Common myeloid progenitor, CD34-positive (primary cell): ENCODE results near the gene CYP2F1.
A peak's percentile ranks its signal among the peaks of the same experiment; 100 is the strongest.
"Not testable (repeated sequence)": the region's sequence is repeated elsewhere in the genome, so short reads cannot be mapped to it uniquely, and the experiment has no call there.

Source experiments
- CTCF ChIA-PET: fragments of 350-600 bp; sonication (Branson Sonifier 250); formaldehyde crosslinking; loops from one replicate; lab custom pipeline; 2021; ENCODE audit warnings: antibody characterized with exemption; lab: Charles Lee
- POLR2A ChIA-PET: fragments of 350-600 bp; sonication (Branson Sonifier 250); formaldehyde crosslinking; loops from one replicate; lab custom pipeline; 2021; ENCODE audit warnings: antibody characterized with exemption; lab: Charles Lee
- DNase-seq, 3 donors: peaks; one replicate each; pipeline versions ENCODE4 v3.0.0 to v3.0.0-alpha.2; 2013
- H3K27ac ChIP-seq, 2 experiments: 1 replicate in 1 of 2; 2 replicates in 1 of 2; pipeline ENCODE4 v1.7.0; 2013; ENCODE audit warnings: inconsistent platforms in 2 of 2, low read length in 2 of 2, mild to moderate bottlenecking in 2 of 2, low read depth in 1 of 2, moderate library complexity in 1 of 2; ENCODE audit not compliant: severe bottlenecking in 2 of 2, insufficient read depth in 1 of 2, poor library complexity in 1 of 2
- H3K27me3 ChIP-seq, 5 experiments: replicated peaks in 2 of 5; 1 replicate in 3 of 5; 2 replicates in 2 of 5; pipeline versions ENCODE4 v1.6.1 to v1.7.0; 2013; ENCODE audit warnings: low read length in 4 of 5, mild to moderate bottlenecking in 2 of 5, moderate library complexity in 2 of 5, inconsistent platforms in 1 of 5; ENCODE audit not compliant: insufficient read depth in 5 of 5, control insufficient read depth in 4 of 5
- H3K36me3 ChIP-seq, 4 experiments: 1 replicate in 2 of 4; 2 replicates in 2 of 4; pipeline versions ENCODE4 v1.6.1 to v1.7.0; 2013; ENCODE audit warnings: low read length in 3 of 4, control low read depth in 1 of 4, mild to moderate bottlenecking in 1 of 4; ENCODE audit not compliant: control insufficient read depth in 4 of 4, insufficient read depth in 4 of 4
- H3K4me1 ChIP-seq, 4 experiments: 1 replicate in 3 of 4; 2 replicates in 1 of 4; pipeline versions ENCODE4 v1.6.1 to v1.7.1; 2013; ENCODE audit warnings: low read length in 3 of 4, mild to moderate bottlenecking in 3 of 4, control low read depth in 1 of 4, inconsistent platforms in 1 of 4, moderate library complexity in 1 of 4; ENCODE audit not compliant: control insufficient read depth in 4 of 4, insufficient read depth in 4 of 4; ENCODE audit errors: control extremely low read depth in 1 of 4
- H3K4me3 ChIP-seq, 7 experiments: 1 replicate in 4 of 7; 2 replicates in 3 of 7; pipeline versions ENCODE4 v1.5.1 to v1.7.0; 2013; ENCODE audit warnings: mild to moderate bottlenecking in 7 of 7, low read length in 6 of 7, moderate library complexity in 6 of 7, inconsistent platforms in 2 of 7, low read depth in 2 of 7, control low read depth in 1 of 7; ENCODE audit not compliant: insufficient read depth in 4 of 7, control insufficient read depth in 1 of 7; ENCODE audit errors: extremely low read depth in 1 of 7
- H3K9me3 ChIP-seq, 5 experiments: 1 replicate in 4 of 5; 2 replicates in 1 of 5; pipeline versions ENCODE4 v1.6.1 to v1.7.1; 2013; ENCODE audit warnings: low read length in 4 of 5, mild to moderate bottlenecking in 2 of 5, inconsistent platforms in 1 of 5, low read depth in 1 of 5, moderate library complexity in 1 of 5; ENCODE audit not compliant: control insufficient read depth in 4 of 5, insufficient read depth in 2 of 5; ENCODE audit errors: control extremely low read depth in 1 of 5
- WGBS: methylation state at CpG from one replicate; pipeline ENCODE4 v1.1.5; 2013; ENCODE audit not compliant: insufficient coverage; 5-methylcytosine and 5-hydroxymethylcytosine counted together

CYP2F1 gene

GRCh38 chr19:41111750-41112295 lies 2.4 kb upstream of the CYP2F1 start:
- Histone ChIP-seq H3K27ac (no peak overlapping the region), H3K36me3 (no peaks in the 10 kb centered on the region), H3K4me1 (no peaks in the 10 kb centered on the region), H3K9me3 (no peaks in the 10 kb centered on the region), H3K4me3 (no peak overlapping the region), H3K27me3 (peaks cover 0 to 3% (median 0%) of the 10 kb centered on the region in 5 experiments)
- no peak for DNase-seq
- CTCF ChIA-PET, result no interaction called here
- WGBS, result 100% methylated on average over 4 of the region's 5 CpGs
- POLR2A ChIA-PET, result no interaction called here

- Histone ChIP-seq H3K36me3 (no peaks in the 10 kb centered on the region), H3K4me1 (no peaks in the 10 kb centered on the region), H3K9me3 (no peaks in the 10 kb centered on the region), H3K27ac (no peak overlapping the region), H3K27me3 (peaks cover 0 to 3% (median 0%) of the 10 kb centered on the region in 5 experiments), H3K4me3 (no peak overlapping the region)
- POLR2A ChIA-PET, result no interaction called here
- CTCF ChIA-PET, result interaction anchor here (0.9 kb wide), 1 partner anchor 11 kb away, joined by 4 read pairs; no protein-coding TSS in a partner anchor
- no peak for DNase-seq
- WGBS, result 92% methylated on average over 3 of the region's 7 CpGs
Measured at GRCh38 chr19:41112728-41113290, 1.4 kb upstream of the CYP2F1 start.

GRCh38 chr19:41116261-41116660 lies 2.0 kb downstream of the CYP2F1 start:
- CTCF ChIA-PET, result no interaction called here
- peaks cover 0 to 10% (median 7%) of the 10 kb centered on the region in 4 experiments for H3K4me1 ChIP-seq
- H3K4me3 ChIP-seq, result no peak overlapping the region
- peaks cover 0 to 3% (median 0%) of the 10 kb centered on the region in 5 experiments for H3K27me3 ChIP-seq
- 96% methylated on average over 4 of the region's 8 CpGs for WGBS
- H3K27ac ChIP-seq, result no peak overlapping the region
- no peaks in the 10 kb centered on the region for H3K36me3 ChIP-seq
- DNase-seq, result no peak
- POLR2A ChIA-PET, result no interaction called here
- no peaks in the 10 kb centered on the region for H3K9me3 ChIP-seq

GRCh38 chr19:41120929-41121911 lies 7.0 kb downstream of the CYP2F1 start:
- Histone ChIP-seq H3K4me3 (peak overlapping the region in 1 of 7 experiments; percentile 40), H3K4me1 (peaks cover 0 to 11% (median 8%) of the 10 kb centered on the region in 4 experiments)
- H3K9me3 ChIP-seq, POLR2A ChIA-PET, H3K36me3 ChIP-seq, H3K27me3 ChIP-seq, H3K27ac ChIP-seq: not testable (repeated sequence)
- DNase-seq, result peak; percentile 61 to 98 (median 95)
- CTCF ChIA-PET, result interaction anchor here (1.2 kb wide), 1 partner anchor 16 kb away, joined by 5 read pairs; no protein-coding TSS in a partner anchor
- WGBS, result 54% methylated on average over 25 of the region's 41 CpGs

GRCh38 chr19:41122846-41123245 lies 8.6 kb downstream of the CYP2F1 start:
- H3K36me3 ChIP-seq, H3K27me3 ChIP-seq, H3K27ac ChIP-seq, H3K9me3 ChIP-seq, H3K4me3 ChIP-seq, POLR2A ChIA-PET, DNase-seq: not testable (repeated sequence)
- 96% methylated on average over 12 of the region's 13 CpGs for WGBS
- CTCF ChIA-PET, result interaction anchor here (1.1 to 1.5 kb wide), 2 partner anchors 13 to 21 kb away, joined by 4 to 5 read pairs; no protein-coding TSS in a partner anchor
- peaks cover 0 to 12% (median 9%) of the 10 kb centered on the region in 4 experiments for H3K4me1 ChIP-seq

GRCh38 chr19:41123716-41124294 lies 9.6 kb downstream of the CYP2F1 start:
- Histone ChIP-seq H3K27me3 (peaks cover 0 to 4% (median 0%) of the 10 kb centered on the region in 5 experiments), H3K4me3 (no peak overlapping the region), H3K9me3 (no peaks in the 10 kb centered on the region), H3K4me1 (peaks cover 0 to 14% (median 9%) of the 10 kb centered on the region in 4 experiments), H3K36me3 (no peaks in the 10 kb centered on the region), H3K27ac (no peak overlapping the region)
- CTCF ChIA-PET, result interaction anchor here (0.7 to 1.5 kb wide), 4 partner anchors 10 to 21 kb away, joined by 3 to 5 read pairs (median 4); no protein-coding TSS in a partner anchor
- POLR2A ChIA-PET, result no interaction called here
- WGBS, result 96% methylated on average over 7 of the region's 11 CpGs
- DNase-seq, result no peak
